ENCODE data around the gene TBC1D2B. TPM values are rescaled to one million over a fixed set of nuclear protein-coding genes. Genes with fewer than 3 reads are reported as not detected.

Gene TBC1D2B
- total RNA-seq, 1 donor from 2014 or later: 58.1 TPM

- Mint-ChIP-seq H3K27me3 (ENCODE audit: low read depth) (no peaks in the 10 kb centered on the region), H3K36me3 (ENCODE audit: low read depth) (peaks cover 1% of the 10 kb centered on the region), H3K9me3 (ENCODE audit: low read depth) (no peaks in the 10 kb centered on the region), H3K4me1 (ENCODE audit: low read depth) (peaks cover 26% of the 10 kb centered on the region), H3K27ac (ENCODE audit: unreplicated experiment) (no peak overlapping the region), H3K4me3 (ENCODE audit: unreplicated experiment) (no peak overlapping the region)
- TF ChIP-seq CTCF (IDR thresholded peaks at IDR 0.05): no peak
- DNase-seq (ENCODE audit: low spot score): no peak
Measured at GRCh38 chr15:77985931-77986480, 91.5 kb downstream of the TBC1D2B start.

DNA sequence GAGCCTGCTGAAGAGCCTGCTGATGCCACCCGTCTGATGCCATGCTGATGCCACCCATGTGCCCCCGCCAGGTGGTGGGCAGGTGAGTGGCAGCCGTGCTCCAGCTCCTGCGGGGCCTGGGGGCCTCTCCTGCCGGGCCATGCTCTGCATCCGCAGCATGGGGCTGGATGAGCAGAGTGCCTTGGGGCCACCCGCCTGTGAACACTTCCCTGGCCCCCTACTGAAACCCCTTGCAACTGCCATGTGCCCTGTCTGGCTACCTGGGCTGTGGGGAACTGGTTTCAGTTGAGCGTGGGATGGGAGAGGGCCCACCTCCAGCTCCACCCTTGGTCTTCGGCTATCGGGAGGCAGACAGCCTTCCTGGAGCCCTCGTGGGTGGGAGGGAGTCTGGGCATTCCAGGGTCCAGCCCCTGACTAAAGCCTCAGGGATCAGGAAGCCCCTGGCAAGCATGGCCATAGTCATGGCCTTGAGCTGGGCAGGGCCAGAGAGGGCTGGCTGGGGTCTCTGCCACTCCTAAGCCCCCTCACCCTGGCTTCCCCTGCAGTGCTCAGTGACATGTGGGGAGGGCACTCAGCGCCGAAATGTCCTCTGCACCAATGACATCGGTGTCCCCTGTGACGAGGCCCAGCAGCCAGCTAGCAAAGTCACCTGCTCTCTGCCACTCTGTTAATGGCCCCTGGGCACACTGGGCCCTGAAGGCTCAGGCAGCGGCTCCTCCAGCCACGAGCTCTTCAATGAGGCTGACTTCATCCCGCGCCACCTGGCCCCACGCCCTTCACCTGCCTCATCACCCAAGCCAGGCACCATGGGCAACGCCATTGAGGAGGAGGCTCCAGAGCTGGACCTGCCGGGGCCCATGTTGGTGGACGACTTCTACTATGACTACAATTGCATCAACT lies 92.2 kb downstream of the TBC1D2B start:
- no peak overlapping the region for H3K4me3 Mint-ChIP-seq (ENCODE audit: unreplicated experiment)
- peaks cover 18% of the 10 kb centered on the region for H3K4me1 Mint-ChIP-seq (ENCODE audit: low read depth)
- no peaks in the 10 kb centered on the region for H3K9me3 Mint-ChIP-seq (ENCODE audit: low read depth)
- DNase-seq (ENCODE audit: low spot score): no peak
- H3K36me3 Mint-ChIP-seq (ENCODE audit: low read depth): peaks cover 1% of the 10 kb centered on the region
- no peak for TF ChIP-seq CTCF (IDR thresholded peaks at IDR 0.05)
- no peaks in the 10 kb centered on the region for H3K27me3 Mint-ChIP-seq (ENCODE audit: low read depth)
- no peak overlapping the region for H3K27ac Mint-ChIP-seq (ENCODE audit: unreplicated experiment)

DNA sequence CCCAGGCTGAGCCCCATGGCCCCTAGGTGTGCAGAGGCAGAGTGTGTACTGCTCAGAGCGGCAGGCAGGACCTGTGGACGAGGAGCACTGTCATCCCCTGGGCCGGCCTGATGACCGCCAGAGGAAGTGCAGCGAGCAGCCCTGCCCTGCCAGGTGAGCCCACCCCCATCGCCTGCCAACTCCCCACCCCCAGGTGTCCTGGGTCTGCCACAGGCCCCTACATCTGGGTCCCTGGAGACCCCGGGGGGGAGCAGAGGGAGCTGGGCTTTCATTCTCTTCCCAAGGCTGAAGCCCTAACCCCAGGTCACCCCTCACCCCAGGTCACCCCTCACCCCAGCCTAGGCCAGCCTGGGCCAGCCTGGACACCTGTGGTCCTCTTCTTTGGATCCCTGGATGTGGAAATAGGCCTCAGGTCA lies 93.1 kb downstream of the TBC1D2B start:
- no peak for TF ChIP-seq CTCF (IDR thresholded peaks at IDR 0.05)
- DNase-seq (ENCODE audit: low spot score): no peak
- Mint-ChIP-seq H3K9me3 (ENCODE audit: low read depth) (no peaks in the 10 kb centered on the region), H3K4me1 (ENCODE audit: low read depth) (peaks cover 14% of the 10 kb centered on the region), H3K36me3 (ENCODE audit: low read depth) (peaks cover 1% of the 10 kb centered on the region), H3K27me3 (ENCODE audit: low read depth) (no peaks in the 10 kb centered on the region), H3K27ac (ENCODE audit: unreplicated experiment) (no peak overlapping the region), H3K4me3 (ENCODE audit: unreplicated experiment) (no peak overlapping the region)

DNA sequence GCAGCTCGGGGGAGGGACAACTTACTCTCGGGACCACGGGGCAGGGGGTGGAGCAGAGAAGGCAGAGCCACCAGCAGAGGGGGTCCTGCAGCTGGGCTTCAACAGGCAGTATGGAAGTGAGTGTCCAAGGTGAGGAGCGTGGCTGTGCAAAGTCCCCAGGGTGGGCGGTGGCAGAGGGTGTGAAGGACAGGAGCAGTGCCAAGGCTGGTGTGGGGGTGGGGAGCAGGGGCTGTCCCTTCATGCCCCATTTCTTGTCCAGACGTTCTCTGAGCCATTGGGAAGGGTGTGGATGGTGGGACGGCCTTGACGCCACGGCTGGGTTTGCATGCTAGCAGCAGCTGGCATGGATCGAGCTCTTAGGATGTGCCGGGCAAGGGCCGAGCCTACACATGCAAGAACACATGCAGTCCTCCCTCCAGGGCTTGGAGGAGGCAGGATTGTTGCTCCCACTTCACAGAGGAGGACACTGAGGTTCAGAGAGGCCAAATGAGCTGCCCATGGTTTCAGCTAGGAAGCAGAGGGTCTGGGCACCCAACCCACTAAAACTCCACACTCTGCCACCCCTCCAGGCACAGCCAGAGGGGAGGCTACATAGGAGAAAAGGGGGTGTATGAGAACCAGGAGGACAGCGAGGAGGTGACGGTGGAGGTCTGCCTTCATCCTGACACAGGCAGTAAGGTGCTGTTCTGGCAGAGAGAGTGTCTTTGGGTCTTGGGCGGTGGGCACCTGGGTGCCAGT lies 93.6 kb downstream of the TBC1D2B start:
- peak; percentile 39 for TF ChIP-seq CTCF (IDR thresholded peaks at IDR 0.05)
- no peaks in the 10 kb centered on the region for H3K9me3 Mint-ChIP-seq (ENCODE audit: low read depth)
- no peak overlapping the region for H3K27ac Mint-ChIP-seq (ENCODE audit: unreplicated experiment)

DNA sequence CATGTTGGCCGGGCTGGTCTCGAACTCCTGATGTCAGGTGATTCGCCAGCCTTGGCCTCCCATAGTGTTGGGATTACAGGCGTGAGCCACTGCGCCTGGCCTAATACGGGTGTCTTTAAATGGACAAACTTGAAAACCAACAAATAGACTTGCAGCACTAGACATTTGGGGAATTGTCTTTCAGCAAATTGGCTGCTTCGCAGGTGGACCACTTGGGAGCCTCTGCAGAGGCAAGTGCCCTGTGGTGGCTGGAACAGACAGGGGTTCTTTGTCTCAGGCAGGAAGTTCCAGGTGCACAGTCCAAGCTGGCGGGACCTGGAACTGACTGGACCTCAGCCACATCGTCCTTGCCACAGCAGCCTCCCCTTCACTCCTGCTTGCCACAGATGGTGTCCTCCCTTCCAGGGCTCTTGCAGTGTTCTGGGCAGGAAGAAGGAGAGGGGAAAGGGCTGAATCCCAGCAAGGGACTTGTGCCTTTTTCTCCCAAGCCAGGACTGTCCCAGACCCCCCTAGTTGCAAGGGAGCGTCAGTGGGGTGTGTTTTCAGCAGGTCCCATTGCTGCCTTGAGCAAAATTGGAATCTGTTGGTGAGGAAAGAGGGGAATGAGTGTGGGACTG lies 94.3 kb downstream of the TBC1D2B start:
- Mint-ChIP-seq H3K27ac (ENCODE audit: unreplicated experiment) (no peak overlapping the region), H3K4me1 (ENCODE audit: low read depth) (peaks cover 6% of the 10 kb centered on the region), H3K4me3 (ENCODE audit: unreplicated experiment) (no peak overlapping the region), H3K36me3 (ENCODE audit: low read depth) (peaks cover 1% of the 10 kb centered on the region), H3K27me3 (ENCODE audit: low read depth) (no peaks in the 10 kb centered on the region), H3K9me3 (ENCODE audit: low read depth) (no peaks in the 10 kb centered on the region)
- DNase-seq (ENCODE audit: low spot score): no peak
- TF ChIP-seq CTCF (IDR thresholded peaks at IDR 0.05): no peak

More for the DNA sequence above, 93.6 kb downstream of the TBC1D2B start:
- H3K4me3 Mint-ChIP-seq (ENCODE audit: unreplicated experiment): no peak overlapping the region
- H3K27me3 Mint-ChIP-seq (ENCODE audit: low read depth): no peaks in the 10 kb centered on the region
- no peak for DNase-seq (ENCODE audit: low spot score)
- H3K4me1 Mint-ChIP-seq (ENCODE audit: low read depth): peaks cover 9% of the 10 kb centered on the region
- H3K36me3 Mint-ChIP-seq (ENCODE audit: low read depth): peaks cover 1% of the 10 kb centered on the region
